ENCODE data around the gene RBM38. TPM values are rescaled to one million over a fixed set of nuclear protein-coding genes. Genes with fewer than 3 reads are reported as not detected.

Gene RBM38
- total and polyA plus RNA-seq, 10 of the 15 experiments (the other 5 are each of a cell fraction or from before 2014, with no cell fraction given): 0.32 to 118 (median 25.2) TPM

DNA sequence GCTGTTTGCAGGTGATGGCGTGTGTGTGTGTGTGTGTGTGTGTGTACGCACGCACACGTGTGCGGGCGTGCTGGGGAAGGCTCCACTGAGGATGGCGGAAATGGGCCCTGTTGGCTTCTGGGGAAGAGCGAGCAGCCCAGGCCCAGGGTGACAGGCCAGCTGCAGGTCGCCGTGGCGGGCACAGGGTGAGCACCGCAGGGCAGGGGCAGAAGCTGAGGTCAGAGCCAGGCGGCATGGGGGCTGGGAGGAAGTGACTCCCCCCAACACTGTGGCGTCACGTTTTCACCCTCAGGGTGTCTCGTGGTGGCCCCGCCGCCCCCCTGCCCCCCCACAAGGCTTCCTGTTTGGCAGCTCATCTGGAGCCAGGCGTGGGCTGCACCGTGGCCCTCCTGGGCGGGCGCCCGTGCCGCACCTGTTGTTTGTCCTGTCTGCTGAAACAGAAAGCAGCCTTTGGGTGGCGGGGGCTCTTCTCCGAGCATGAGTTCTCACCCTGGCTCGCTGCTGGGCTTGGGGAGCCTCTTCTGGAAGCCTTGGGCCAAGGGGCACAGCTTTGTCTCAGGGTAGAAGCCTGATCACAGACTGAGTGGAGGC is 7.1 kb downstream of the RBM38 start (continued):
- TF ChIP-seq NR2F1 (conservative IDR thresholded peaks at IDR 0.05) (peak; percentile 98), IRF4 (IDR thresholded peaks at IDR 0.05; ENCODE audit: low read depth, low read length) (peak; percentile 41; the same call in 1 of the 2 replicates), RAD21 (IDR thresholded peaks at IDR 0.05; ENCODE audit: insufficient read depth, low read depth, low read length) (peak; percentile 10; the same call in 1 of the 2 replicates), ZSCAN29 (IDR thresholded peaks at IDR 0.05) (no peak), PML (IDR thresholded peaks at IDR 0.05; ENCODE audit: low read length) (no peak), JUND (IDR thresholded peaks at IDR 0.05; ENCODE audit: low read depth, low read length) (peak; percentile 42; the same call in 1 of the 2 replicates)
- TF ChIP-seq, protein P1, sequence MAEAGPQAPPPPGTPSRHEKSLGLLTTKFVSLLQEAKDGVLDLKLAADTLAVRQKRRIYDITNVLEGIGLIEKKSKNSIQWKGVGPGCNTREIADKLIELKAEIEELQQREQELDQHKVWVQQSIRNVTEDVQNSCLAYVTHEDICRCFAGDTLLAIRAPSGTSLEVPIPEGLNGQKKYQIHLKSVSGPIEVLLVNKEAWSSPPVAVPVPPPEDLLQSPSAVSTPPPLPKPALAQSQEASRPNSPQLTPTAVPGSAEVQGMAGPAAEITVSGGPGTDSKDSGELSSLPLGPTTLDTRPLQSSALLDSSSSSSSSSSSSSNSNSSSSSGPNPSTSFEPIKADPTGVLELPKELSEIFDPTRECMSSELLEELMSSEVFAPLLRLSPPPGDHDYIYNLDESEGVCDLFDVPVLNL (IDR thresholded peaks at IDR 0.05; ENCODE audit: low read depth, low read length): no peak
- TF ChIP-seq, protein P2, sequence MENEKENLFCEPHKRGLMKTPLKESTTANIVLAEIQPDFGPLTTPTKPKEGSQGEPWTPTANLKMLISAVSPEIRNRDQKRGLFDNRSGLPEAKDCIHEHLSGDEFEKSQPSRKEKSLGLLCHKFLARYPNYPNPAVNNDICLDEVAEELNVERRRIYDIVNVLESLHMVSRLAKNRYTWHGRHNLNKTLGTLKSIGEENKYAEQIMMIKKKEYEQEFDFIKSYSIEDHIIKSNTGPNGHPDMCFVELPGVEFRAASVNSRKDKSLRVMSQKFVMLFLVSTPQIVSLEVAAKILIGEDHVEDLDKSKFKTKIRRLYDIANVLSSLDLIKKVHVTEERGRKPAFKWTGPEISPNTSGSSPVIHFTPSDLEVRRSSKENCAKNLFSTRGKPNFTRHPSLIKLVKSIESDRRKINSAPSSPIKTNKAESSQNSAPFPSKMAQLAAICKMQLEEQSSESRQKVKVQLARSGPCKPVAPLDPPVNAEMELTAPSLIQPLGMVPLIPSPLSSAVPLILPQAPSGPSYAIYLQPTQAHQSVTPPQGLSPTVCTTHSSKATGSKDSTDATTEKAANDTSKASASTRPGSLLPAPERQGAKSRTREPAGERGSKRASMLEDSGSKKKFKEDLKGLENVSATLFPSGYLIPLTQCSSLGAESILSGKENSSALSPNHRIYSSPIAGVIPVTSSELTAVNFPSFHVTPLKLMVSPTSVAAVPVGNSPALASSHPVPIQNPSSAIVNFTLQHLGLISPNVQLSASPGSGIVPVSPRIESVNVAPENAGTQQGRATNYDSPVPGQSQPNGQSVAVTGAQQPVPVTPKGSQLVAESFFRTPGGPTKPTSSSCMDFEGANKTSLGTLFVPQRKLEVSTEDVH (IDR thresholded peaks at IDR 0.05; ENCODE audit: low read depth, partially characterized antibody): no peak

Data from GM12878 (cell line).